Neural cell (in vitro differentiated cells): ENCODE data around the gene MAP3K7.

Experiments
- CTCF ChIP-seq: fragments of 450-650 bp; IDR thresholded peaks from 2 replicates; pipeline ENCODE4 v1.5.1; 2014; ENCODE audit warnings: antibody characterized with exemption, mild to moderate bottlenecking, moderate library complexity; ENCODE audit not compliant: poor library complexity, severe bottlenecking
- EP300 ChIP-seq: fragments of 450-650 bp; conservative IDR thresholded peaks from 2 replicates; pipeline ENCODE4 v1.6.1; 2014; ENCODE audit warnings: antibody characterized with exemption, mild to moderate bottlenecking, moderate library complexity; ENCODE audit not compliant: poor library complexity, severe bottlenecking
- EZH2 ChIP-seq: fragments of 200-600, 300-800 bp; shearing (Covaris generic), sonication (generic); IDR thresholded peaks from 2 replicates; pipeline ENCODE4 v1.6.1; 2014; ENCODE audit warnings: antibody characterized with exemption, low read length, borderline replicate concordance, mild to moderate bottlenecking; ENCODE audit not compliant: insufficient read depth, poor library complexity, severe bottlenecking
- MXI1 ChIP-seq: fragments of 450-650 bp; conservative IDR thresholded peaks from 2 replicates; pipeline ENCODE4 v1.6.1; 2014; ENCODE audit warnings: antibody characterized with exemption, mild to moderate bottlenecking; ENCODE audit not compliant: poor library complexity, severe bottlenecking
- TAF1 ChIP-seq: IDR thresholded peaks from 2 replicates; pipeline ENCODE4 v1.6.1; 2012; ENCODE audit warnings: low read depth

DNA sequence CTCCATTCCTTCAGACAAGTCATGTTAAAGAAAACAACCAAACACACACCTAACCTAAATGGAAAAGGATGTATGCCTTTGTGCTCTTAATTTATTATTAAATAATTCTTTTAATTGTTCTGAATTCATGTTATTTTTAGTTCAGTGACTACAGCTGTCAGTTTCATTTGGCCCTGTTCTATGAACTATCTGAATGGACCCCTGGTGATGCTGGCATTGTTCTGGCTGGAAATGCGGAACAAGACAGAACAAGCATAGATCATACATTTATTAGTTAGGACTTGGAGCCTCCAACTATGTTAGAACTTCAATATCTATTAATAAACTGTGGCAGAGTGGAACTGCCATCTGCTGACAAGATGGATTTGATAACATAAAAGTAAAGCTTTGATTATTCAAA is 5.7 kb downstream of the MAP3K7 start:
- TF ChIP-seq MXI1 (no peak), EZH2 (no peak), CTCF (no peak), EP300 (no peak), TAF1 (no peak)
